GM12864 (cell line): ENCODE measurements around the gene SPOP.
"Not testable (repeated sequence)": the region's sequence is repeated elsewhere in the genome, so short reads cannot be mapped to it uniquely, and the experiment has no call there.

Source experiments
- DNase-seq: peaks from one replicate; pipeline ENCODE4 v3.0.0-alpha.2; 2011; ENCODE audit warnings: low read depth
- H3K4me3 ChIP-seq: 2 replicates; pipeline ENCODE4 v1.5.1; 2011; ENCODE audit warnings: mild to moderate bottlenecking, low read depth, low read length, control low read depth
- TF ChIP-seq, protein P1 (sequence below): IDR thresholded peaks from 2 replicates; pipeline ENCODE4 v1.5.1; 2011; ENCODE audit warnings: low read depth, mild to moderate bottlenecking, moderate library complexity, low read length, control low read depth, inconsistent platforms; ENCODE audit errors: missing control alignments

The SPOP gene

DNA sequence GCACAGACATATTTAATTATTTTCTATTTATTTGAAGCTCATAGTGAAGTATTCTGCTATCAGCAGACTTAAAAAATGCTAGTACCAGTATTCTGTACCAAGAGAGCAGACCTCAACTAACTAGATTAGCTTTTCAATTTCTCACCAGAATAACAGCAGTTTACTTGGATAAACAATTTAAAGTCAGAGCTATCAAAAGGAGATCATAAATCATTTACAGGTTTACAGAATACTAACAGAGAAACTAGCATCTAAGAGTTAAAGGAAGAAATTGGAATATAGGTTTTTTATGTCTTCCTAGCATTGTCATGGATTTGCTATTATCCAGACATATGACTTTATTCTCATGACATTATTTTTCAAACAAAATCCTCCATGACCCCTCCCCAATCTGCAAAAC lies 3.4 kb downstream of the SPOP start:
- DNase-seq: no peak
- no peak overlapping the region for H3K4me3 ChIP-seq
- TF ChIP-seq, protein P1, sequence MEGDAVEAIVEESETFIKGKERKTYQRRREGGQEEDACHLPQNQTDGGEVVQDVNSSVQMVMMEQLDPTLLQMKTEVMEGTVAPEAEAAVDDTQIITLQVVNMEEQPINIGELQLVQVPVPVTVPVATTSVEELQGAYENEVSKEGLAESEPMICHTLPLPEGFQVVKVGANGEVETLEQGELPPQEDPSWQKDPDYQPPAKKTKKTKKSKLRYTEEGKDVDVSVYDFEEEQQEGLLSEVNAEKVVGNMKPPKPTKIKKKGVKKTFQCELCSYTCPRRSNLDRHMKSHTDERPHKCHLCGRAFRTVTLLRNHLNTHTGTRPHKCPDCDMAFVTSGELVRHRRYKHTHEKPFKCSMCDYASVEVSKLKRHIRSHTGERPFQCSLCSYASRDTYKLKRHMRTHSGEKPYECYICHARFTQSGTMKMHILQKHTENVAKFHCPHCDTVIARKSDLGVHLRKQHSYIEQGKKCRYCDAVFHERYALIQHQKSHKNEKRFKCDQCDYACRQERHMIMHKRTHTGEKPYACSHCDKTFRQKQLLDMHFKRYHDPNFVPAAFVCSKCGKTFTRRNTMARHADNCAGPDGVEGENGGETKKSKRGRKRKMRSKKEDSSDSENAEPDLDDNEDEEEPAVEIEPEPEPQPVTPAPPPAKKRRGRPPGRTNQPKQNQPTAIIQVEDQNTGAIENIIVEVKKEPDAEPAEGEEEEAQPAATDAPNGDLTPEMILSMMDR: no peak

DNA sequence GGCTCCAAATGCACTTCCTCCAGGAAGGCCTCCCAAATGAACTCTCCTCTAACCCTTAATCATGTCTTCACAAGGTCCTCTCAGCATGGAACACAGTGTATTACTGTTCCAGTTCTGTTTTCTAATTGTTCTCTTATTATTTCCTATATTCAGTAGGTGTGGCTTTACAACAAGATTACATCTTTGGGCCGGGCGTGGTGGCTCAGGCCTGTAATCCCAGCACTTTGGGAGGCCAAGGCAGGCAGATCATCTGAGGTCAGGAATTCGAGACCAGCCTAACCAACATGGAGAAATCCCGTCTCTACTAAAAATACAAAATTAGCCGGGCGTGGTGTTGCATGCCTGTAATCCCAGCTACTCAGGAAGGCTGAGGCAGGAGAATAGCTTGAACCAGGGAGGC lies 4.2 kb downstream of the SPOP start:
- not testable (repeated sequence) for DNase-seq, H3K4me3 ChIP-seq

DNA sequence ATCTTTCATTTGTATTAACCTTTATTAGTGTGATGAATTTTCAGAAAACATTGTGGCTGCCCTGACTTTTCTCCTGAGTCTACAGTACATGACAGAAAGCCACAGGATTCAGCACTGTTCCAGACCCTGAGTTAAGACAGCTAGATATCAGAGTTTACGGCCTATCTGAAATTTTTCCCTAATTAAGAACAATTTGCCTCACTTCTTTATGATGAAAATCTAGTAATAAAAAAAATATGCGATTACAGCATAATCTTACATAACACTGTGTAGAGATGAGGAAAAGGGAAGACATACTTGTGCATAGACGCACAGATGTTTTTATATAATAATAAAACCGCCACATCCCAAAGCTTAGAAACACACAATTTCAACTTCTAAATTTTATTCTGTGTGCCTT lies 7.3 kb downstream of the SPOP start:
- no peak overlapping the region for H3K4me3 ChIP-seq
- TF ChIP-seq, protein P1: no peak
- no peak for DNase-seq

DNA sequence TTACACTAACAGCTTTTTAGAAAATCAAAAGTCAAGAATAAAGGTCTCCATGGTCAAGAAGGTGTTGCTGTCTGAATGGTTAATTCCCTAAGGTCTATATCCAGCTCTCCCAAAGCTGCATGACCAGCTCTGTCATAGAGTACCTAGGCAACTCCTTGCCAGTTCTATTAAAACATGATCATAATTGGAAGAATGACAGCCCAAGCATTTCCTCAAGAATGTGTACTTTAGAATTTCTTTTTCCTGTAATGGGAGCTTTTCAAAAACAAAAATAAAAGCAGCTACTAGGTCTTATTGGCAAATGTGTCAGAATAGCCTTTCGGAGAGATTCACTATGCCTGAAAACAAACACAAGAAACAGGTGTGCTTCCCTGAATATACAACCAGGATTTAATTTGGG lies 7.9 kb downstream of the SPOP start:
- no peak overlapping the region for H3K4me3 ChIP-seq
- TF ChIP-seq, protein P1: no peak
- no peak for DNase-seq

DNA sequence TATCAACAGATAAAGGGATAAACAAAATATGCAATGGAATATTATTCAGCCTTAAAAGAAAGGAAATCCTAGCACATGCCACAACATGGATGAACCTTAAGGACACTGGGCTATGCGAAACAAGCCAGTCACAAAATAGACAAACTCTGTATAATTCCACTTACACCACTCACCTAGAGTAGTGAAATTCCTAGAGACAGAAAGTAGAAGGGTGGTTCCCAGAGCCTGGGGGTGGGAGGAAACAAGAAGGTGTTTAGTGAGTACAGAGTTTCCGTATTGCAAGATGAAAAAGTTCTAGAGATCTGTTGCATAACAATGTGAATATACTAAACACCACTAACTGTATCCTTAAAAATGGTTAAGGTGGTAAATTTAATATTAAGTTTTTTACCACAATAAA lies 10.0 kb downstream of the SPOP start:
- no peak for DNase-seq
- TF ChIP-seq, protein P1: no peak
- no peak overlapping the region for H3K4me3 ChIP-seq

DNA sequence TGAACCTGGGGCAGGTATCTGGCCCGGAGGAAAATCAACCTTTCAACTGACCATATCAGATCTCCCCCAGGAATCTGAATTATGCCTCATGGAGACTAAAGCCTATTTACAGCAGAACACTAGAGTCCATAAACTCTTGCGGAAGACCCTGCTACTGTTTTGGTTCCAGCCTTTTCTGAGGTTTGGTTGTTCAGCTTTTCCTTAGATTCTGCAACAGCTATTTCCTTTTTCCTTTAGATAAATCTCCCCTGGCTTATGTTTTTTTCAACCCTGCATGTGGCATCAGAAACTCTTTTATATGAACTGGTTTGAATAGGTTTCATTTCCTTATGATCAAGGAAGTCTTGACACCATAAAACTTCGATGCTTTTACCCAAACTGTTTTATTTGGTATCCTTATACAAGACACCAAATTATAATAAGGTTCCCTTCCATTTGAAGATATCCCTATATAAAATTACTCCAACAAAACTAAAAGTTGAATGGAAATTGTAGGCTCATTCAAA lies 13.1 kb downstream of the SPOP start:
- no peak for DNase-seq
- TF ChIP-seq, protein P1: no peak
- H3K4me3 ChIP-seq: no peak overlapping the region

DNA sequence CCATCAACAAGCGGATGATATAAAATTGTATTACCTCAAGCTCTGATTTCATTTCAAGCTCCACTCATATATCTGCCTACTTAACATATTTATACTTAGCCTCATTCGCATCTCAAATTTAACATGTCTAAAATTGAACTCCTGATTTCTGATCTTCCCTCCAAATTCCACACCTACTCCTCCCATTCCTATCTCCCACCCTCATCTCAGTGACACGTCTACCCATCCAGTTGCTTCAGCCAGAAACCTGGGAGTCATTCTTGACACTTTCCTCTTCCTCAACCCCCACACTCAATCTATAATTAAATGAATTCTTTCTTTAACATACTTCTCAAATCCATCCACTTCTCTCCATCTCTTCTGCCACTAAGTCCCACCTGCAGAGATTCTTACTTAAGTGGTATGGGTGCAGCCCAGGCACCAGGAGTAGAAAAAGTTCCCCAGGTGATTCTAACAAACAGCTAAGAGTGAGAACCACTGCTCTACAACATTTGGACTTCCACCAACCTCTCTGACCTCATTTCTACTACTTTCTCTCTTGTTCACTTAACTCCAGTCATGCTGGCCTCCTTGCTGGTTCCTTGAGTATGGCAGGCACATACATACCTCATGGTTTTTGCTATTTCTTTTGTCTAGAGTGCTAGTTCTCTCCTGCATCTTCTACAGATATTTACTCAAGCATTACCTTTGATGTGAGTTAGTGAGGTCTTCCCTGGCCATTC lies 18.1 kb downstream of the SPOP start:
- no peak for DNase-seq
- TF ChIP-seq, protein P1: no peak
- H3K4me3 ChIP-seq: no peak overlapping the region
